Measurements from ENCODE around the gene TMC3. TPM values are rescaled to one million over a fixed set of nuclear protein-coding genes. Genes with fewer than 3 reads are reported as not detected.

Gene TMC3
- total and polyA plus RNA-seq, 2 of the 13 experiments (the other 11 are each of a cell fraction or from before 2014, with no cell fraction given), result not detected

DNA sequence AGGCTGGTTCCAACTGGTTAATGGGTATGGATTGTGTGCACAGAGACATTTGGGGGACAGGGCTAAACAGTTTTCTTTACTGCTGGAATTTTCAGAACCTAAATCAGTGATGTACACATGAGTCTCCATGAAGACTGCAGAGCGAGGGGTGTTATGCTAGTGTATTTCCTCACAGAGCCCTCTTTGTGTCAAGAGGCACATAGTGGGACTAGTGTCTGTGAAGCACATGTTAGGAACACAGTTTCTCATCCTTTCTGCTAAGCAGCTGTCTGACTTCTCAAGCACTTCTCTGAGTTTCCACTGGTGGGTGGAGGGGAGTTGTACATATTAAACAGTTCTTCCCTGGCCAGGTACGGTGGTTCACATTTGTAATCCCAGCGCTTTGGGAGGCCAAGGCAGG lies 40.6 kb downstream of the TMC3 start (continued):
- TF ChIP-seq MEIS1 (CRISPR knock-in tag; IDR thresholded peaks at IDR 0.05; ENCODE audit: borderline replicate concordance) (no peak), DNMT1 (CRISPR knock-in tag; IDR thresholded peaks at IDR 0.05) (no peak), ZNF124 (CRISPR knock-in tag; IDR thresholded peaks at IDR 0.05) (no peak), NAIF1 (CRISPR knock-in tag; IDR thresholded peaks at IDR 0.05; ENCODE audit: borderline replicate concordance) (no peak), ZNF552 (CRISPR knock-in tag; IDR thresholded peaks at IDR 0.05; ENCODE audit: borderline replicate concordance) (no peak)
- TF ChIP-seq, protein P1, sequence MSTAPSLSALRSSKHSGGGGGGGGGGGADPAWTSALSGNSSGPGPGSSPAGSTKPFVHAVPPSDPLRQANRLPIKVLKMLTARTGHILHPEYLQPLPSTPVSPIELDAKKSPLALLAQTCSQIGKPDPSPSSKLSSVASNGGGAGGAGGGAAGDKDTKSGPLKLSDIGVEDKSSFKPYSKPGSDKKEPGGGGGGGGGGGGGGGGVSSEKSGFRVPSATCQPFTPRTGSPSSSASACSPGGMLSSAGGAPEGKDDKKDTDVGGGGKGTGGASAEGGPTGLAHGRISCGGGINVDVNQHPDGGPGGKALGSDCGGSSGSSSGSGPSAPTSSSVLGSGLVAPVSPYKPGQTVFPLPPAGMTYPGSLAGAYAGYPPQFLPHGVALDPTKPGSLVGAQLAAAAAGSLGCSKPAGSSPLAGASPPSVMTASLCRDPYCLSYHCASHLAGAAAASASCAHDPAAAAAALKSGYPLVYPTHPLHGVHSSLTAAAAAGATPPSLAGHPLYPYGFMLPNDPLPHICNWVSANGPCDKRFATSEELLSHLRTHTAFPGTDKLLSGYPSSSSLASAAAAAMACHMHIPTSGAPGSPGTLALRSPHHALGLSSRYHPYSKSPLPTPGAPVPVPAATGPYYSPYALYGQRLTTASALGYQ (CRISPR knock-in tag; IDR thresholded peaks at IDR 0.05), result no peak
- TF ChIP-seq, protein P2, sequence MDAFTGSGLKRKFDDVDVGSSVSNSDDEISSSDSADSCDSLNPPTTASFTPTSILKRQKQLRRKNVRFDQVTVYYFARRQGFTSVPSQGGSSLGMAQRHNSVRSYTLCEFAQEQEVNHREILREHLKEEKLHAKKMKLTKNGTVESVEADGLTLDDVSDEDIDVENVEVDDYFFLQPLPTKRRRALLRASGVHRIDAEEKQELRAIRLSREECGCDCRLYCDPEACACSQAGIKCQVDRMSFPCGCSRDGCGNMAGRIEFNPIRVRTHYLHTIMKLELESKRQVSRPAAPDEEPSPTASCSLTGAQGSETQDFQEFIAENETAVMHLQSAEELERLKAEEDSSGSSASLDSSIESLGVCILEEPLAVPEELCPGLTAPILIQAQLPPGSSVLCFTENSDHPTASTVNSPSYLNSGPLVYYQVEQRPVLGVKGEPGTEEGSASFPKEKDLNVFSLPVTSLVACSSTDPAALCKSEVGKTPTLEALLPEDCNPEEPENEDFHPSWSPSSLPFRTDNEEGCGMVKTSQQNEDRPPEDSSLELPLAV (CRISPR knock-in tag; conservative IDR thresholded peaks at IDR 0.05; ENCODE audit: low read depth), result no peak

DNA sequence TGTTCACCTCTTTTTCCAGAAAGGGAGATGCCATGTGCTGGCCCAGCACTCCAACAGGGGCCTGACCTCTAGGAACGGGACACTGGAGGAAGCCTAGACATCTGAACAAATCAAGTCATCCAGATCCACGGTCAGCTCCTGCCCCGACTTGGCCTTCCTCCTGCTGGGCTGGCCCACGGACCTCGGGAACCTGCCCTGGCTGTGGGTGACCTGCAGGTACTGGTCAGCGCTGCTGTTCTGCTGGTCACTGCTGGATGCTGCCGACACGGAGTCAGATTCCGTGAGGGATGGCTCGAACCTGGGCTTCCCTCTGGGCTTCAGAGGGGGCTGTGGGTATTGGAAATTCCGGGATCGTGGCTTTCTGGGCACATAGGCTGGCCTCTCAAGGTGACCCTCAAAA lies 41.7 kb downstream of the TMC3 start:
- H4K20me1 ChIP-seq (ENCODE audit: insufficient read depth, low read length), result no peaks in the 10 kb centered on the region
- 80% methylated on average over 1 of the region's 12 CpGs for WGBS (ENCODE audit: low lambda C conversion rate)
- H3K36me3 ChIP-seq (replicated peaks in 1 of 2; ENCODE audit: control insufficient read depth in 1 of 2, insufficient read depth in 2 of 2, low read length in 2 of 2), result no peaks in the 10 kb centered on the region
- no peaks in the 10 kb centered on the region for H3K4me1 ChIP-seq (ENCODE audit: insufficient read depth, low read length)
- no peaks in the 10 kb centered on the region for H3K9me3 ChIP-seq (ENCODE audit: low read length)
- POLR2A ChIA-PET, result no interaction called here
- H3K79me2 ChIP-seq (ENCODE audit: insufficient read depth, low read length), result no peaks in the 10 kb centered on the region
- H3K4me2 ChIP-seq (ENCODE audit: low read depth, low read length), result no peak overlapping the region
- no TSS peak for BruUV-seq (replicated peaks)
- H3K27ac ChIP-seq (ENCODE audit: extremely low read length, insufficient read depth, low read length), result no peak overlapping the region
- no peak overlapping the region for H2AFZ ChIP-seq (ENCODE audit: low read length)
- in situ Hi-C loops (cut with HindIII; ENCODE audit: extremely low pct_ligation_motif_present, low pct_unique_long_range_greater_than_20kb) (no loop called here), intact Hi-C loops (cut with micrococcal nuclease; ENCODE audit: unreplicated experiment) (no loop called here)
- FAIRE-seq (no peak), DNase-seq (ENCODE audit: low spot score) (no peak), ATAC-seq (no peak)
- TF ChIP-seq, protein P3, sequence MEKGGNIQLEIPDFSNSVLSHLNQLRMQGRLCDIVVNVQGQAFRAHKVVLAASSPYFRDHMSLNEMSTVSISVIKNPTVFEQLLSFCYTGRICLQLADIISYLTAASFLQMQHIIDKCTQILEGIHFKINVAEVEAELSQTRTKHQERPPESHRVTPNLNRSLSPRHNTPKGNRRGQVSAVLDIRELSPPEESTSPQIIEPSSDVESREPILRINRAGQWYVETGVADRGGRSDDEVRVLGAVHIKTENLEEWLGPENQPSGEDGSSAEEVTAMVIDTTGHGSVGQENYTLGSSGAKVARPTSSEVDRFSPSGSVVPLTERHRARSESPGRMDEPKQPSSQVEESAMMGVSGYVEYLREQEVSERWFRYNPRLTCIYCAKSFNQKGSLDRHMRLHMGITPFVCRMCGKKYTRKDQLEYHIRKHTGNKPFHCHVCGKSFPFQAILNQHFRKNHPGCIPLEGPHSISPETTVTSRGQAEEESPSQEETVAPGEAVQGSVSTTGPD (CRISPR knock-in tag; IDR thresholded peaks at IDR 0.05), result no peak
- TF ChIP-seq KLF16 (CRISPR knock-in tag; IDR thresholded peaks at IDR 0.05) (no peak), GTF2F1 (IDR thresholded peaks at IDR 0.05; ENCODE audit: low read length) (no peak), RCOR2 (CRISPR knock-in tag; IDR thresholded peaks at IDR 0.05) (no peak), ZNF720 (CRISPR knock-in tag; IDR thresholded peaks at IDR 0.05) (no peak), ZNF337 (CRISPR knock-in tag; IDR thresholded peaks at IDR 0.05; ENCODE audit: borderline replicate concordance, low read depth) (no peak), HDAC2 (CRISPR knock-in tag; IDR thresholded peaks at IDR 0.05) (no peak)
- TF ChIP-seq, protein P4, sequence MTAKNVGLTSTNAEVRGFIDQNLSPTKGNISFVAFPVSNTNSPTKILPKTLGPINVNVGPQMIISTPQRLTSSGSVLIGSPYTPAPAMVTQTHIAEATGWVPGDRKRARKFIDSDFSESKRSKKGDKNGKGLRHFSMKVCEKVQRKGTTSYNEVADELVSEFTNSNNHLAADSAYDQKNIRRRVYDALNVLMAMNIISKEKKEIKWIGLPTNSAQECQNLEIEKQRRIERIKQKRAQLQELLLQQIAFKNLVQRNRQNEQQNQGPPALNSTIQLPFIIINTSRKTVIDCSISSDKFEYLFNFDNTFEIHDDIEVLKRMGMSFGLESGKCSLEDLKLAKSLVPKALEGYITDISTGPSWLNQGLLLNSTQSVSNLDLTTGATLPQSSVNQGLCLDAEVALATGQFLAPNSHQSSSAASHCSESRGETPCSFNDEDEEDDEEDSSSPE (CRISPR knock-in tag; IDR thresholded peaks at IDR 0.05), result no peak
- TF ChIP-seq, protein P5, sequence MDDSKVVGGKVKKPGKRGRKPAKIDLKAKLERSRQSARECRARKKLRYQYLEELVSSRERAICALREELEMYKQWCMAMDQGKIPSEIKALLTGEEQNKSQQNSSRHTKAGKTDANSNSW (CRISPR knock-in tag; IDR thresholded peaks at IDR 0.05; ENCODE audit: borderline replicate concordance), result no peak
- H3K27me3 ChIP-seq (ENCODE audit: control insufficient read depth in 1 of 2, insufficient read depth in 2 of 2, low read length in 2 of 2), result no peaks in the 10 kb centered on the region
- H3K9ac ChIP-seq (ENCODE audit: insufficient read depth, low read depth, low read length), result no peak overlapping the region
- no peak overlapping the region for H3K4me3 ChIP-seq (replicated peaks in 1 of 3; ENCODE audit: insufficient read depth in 1 of 3, low read depth in 2 of 3, low read length in 3 of 3)
- CTCF ChIA-PET (ENCODE audit: low intra/inter-chr PET ratio, low total read pairs), result no interaction called here

Measured in HepG2 (cell line).